Measurements from ENCODE around the gene COL7A1.

The COL7A1 gene

DNA sequence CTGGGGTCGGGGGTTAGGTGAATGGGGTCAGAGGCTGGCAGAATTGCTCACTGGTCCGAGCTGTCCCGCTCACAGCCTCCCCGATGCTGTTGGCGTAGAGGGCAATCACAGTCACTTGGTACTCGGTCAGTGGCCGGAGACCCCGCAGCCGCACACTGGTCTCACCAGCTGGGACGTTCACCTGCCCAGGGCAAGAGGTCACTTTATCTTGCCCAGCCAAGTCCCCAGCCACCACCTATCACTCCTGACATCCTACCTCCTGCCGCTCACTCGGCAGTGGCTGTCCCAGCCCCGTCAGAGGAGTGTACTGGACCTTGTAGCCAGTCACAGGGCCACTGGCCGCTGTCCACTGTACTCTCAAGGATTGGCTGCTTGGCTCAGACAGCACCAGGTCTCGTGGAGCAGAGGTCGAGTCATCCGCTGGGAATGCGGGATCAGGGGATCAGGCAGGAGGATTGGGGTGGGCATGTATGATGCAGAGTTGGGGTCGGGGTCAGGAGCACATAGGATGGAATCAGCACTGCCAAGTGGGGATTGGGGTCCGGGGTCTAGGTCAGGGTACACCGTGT is 2.5 kb downstream of the COL7A1 start:
- Histone ChIP-seq H2BK120ac (ENCODE audit: insufficient read depth, low read length, poor library complexity) (no peak overlapping the region), H2AK5ac (ENCODE audit: low read length) (no peak overlapping the region), H3K4me3 (ENCODE audit: low read depth, low read length) (peak overlapping the region; percentile 5), H3K23ac (ENCODE audit: low read length) (no peak overlapping the region), H2AFZ (ENCODE audit: insufficient read depth, low read length, poor library complexity) (no peak overlapping the region), H3K9me3 (ENCODE audit: insufficient read depth, low read depth, low read length) (peaks cover 4% of the 10 kb centered on the region), H3K79me1 (ENCODE audit: low read length) (peaks cover 28% of the 10 kb centered on the region), H3K36me3 (ENCODE audit: control insufficient read depth in 1 of 2, insufficient read depth in 2 of 2, low read length in 2 of 2) (peaks cover 33 to 42% of the 10 kb centered on the region in 2 experiments), H2BK5ac (ENCODE audit: low read depth, low read length, poor library complexity) (no peak overlapping the region), H4K8ac (ENCODE audit: low read depth, low read length) (no peak overlapping the region), H3K18ac (ENCODE audit: low read length) (no peak overlapping the region), H3K27ac (ENCODE audit: low read depth, low read length) (no peak overlapping the region), H3K27me3 (ENCODE audit: insufficient read depth, low read length) (no peaks in the 10 kb centered on the region), H3K4me1 (ENCODE audit: control insufficient read depth in 1 of 2, insufficient read depth in 2 of 2, low read length in 2 of 2) (peaks cover 34 to 35% of the 10 kb centered on the region in 2 experiments), H3K4me2 (ENCODE audit: low read length) (no peak overlapping the region), H3K14ac (ENCODE audit: low read length) (no peak overlapping the region), H2BK12ac (ENCODE audit: low read length) (no peak overlapping the region), H4K12ac (ENCODE audit: low read depth, low read length) (no peak overlapping the region), H3K4ac (ENCODE audit: low read depth, low read length) (no peak overlapping the region), H3K9ac (ENCODE audit: low read length) (no peak overlapping the region), H4K91ac (ENCODE audit: low read depth, low read length) (no peak overlapping the region), H3K79me2 (ENCODE audit: control insufficient read depth, insufficient read depth, low read length, poor library complexity) (peaks cover 9% of the 10 kb centered on the region)
- no CpG with 5 or more reads among the region's 21 CpGs for WGBS (ENCODE audit: extremely low coverage, insufficient coverage, insufficient read length)
- no peak for DNase-seq

DNA sequence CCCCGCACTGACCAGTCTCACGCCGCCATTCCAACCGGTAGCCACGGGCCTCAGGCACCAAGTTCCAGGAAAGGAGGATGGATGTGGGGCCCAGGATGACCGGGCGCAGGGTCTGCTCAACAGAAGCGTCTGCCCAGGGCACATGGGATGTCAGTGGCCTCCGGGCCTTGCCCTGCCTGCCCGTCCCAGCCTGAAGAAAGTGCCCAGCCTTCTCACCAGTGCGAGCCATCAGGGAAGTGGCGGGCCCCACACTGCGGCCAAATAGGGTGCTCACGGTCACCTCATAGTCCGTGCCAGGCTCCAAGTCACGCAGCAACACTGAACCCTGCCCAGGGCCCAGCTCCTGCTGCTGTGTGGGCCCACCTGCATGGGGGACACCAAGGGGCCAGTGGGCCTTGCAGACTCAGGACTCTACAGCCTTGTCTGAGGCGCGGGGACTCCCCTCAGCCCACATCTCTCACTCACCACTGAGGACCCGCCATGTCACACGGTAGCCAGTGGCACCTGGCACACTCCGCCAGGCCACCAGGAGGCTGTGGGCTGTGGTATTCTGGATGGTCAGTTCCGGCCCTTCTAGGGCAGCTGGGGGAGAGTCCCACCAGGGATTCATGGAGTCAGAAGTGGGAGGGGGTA is 3.1 kb downstream of the COL7A1 start:
- Histone ChIP-seq H3K27ac (ENCODE audit: low read depth, low read length) (no peak overlapping the region), H4K91ac (ENCODE audit: low read depth, low read length) (no peak overlapping the region), H2BK12ac (ENCODE audit: low read length) (no peak overlapping the region), H3K36me3 (ENCODE audit: control insufficient read depth in 1 of 2, insufficient read depth in 2 of 2, low read length in 2 of 2) (peaks cover 33 to 42% of the 10 kb centered on the region in 2 experiments), H3K23ac (ENCODE audit: low read length) (no peak overlapping the region), H4K8ac (ENCODE audit: low read depth, low read length) (no peak overlapping the region), H3K27me3 (ENCODE audit: insufficient read depth, low read length) (no peaks in the 10 kb centered on the region), H3K4me3 (ENCODE audit: low read depth, low read length) (no peak overlapping the region), H3K79me1 (ENCODE audit: low read length) (peaks cover 22% of the 10 kb centered on the region), H3K18ac (ENCODE audit: low read length) (no peak overlapping the region), H3K4ac (ENCODE audit: low read depth, low read length) (no peak overlapping the region), H2AK5ac (ENCODE audit: low read length) (no peak overlapping the region), H3K9ac (ENCODE audit: low read length) (no peak overlapping the region), H3K9me3 (ENCODE audit: insufficient read depth, low read depth, low read length) (peaks cover 4% of the 10 kb centered on the region), H2BK120ac (ENCODE audit: insufficient read depth, low read length, poor library complexity) (no peak overlapping the region), H2AFZ (ENCODE audit: insufficient read depth, low read length, poor library complexity) (no peak overlapping the region), H4K12ac (ENCODE audit: low read depth, low read length) (no peak overlapping the region), H3K14ac (ENCODE audit: low read length) (no peak overlapping the region), H3K79me2 (ENCODE audit: control insufficient read depth, insufficient read depth, low read length, poor library complexity) (peaks cover 5% of the 10 kb centered on the region), H3K4me2 (ENCODE audit: low read length) (no peak overlapping the region), H3K4me1 (ENCODE audit: control insufficient read depth in 1 of 2, insufficient read depth in 2 of 2, low read length in 2 of 2) (peaks cover 28 to 29% of the 10 kb centered on the region in 2 experiments), H2BK5ac (ENCODE audit: low read depth, low read length, poor library complexity) (no peak overlapping the region)
- whole genome bisulfite sequencing (ENCODE audit: extremely low coverage, insufficient coverage, insufficient read length): no CpG with 5 or more reads among the region's 22 CpGs
- DNase-seq: peak in 1 of 2 donors; percentile 2

DNA sequence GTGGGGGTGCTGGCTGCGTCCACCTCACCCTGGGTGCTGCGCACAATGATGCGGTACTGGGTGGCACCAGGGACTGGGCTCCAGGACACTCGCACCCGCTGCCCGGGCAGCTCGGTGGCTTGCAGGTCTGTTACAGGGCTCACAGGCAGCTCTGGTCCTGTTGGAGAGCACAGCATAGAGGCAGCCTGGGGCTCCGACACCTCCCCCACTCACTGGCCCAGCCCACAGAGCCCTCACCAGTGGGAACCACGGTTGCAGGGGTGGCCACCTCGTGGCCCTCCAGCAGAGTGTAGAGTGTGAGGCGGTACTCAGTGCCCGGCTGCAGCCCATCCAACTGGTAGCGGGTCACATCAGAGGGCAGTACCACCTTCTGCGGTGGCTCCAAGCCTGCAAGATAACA is 3.7 kb downstream of the COL7A1 start:
- Histone ChIP-seq H3K14ac (ENCODE audit: low read length) (no peak overlapping the region), H3K27me3 (ENCODE audit: insufficient read depth, low read length) (no peaks in the 10 kb centered on the region), H3K79me1 (ENCODE audit: low read length) (peaks cover 17% of the 10 kb centered on the region), H3K23ac (ENCODE audit: low read length) (no peak overlapping the region), H3K4me3 (ENCODE audit: low read depth, low read length) (no peak overlapping the region), H3K4me2 (ENCODE audit: low read length) (no peak overlapping the region), H4K8ac (ENCODE audit: low read depth, low read length) (no peak overlapping the region), H2BK12ac (ENCODE audit: low read length) (no peak overlapping the region), H2BK5ac (ENCODE audit: low read depth, low read length, poor library complexity) (no peak overlapping the region), H3K9ac (ENCODE audit: low read length) (no peak overlapping the region), H2BK120ac (ENCODE audit: insufficient read depth, low read length, poor library complexity) (no peak overlapping the region), H3K27ac (ENCODE audit: low read depth, low read length) (no peak overlapping the region), H3K4me1 (ENCODE audit: control insufficient read depth in 1 of 2, insufficient read depth in 2 of 2, low read length in 2 of 2) (peaks cover 22 to 23% of the 10 kb centered on the region in 2 experiments), H3K9me3 (ENCODE audit: insufficient read depth, low read depth, low read length) (peaks cover 4% of the 10 kb centered on the region), H3K4ac (ENCODE audit: low read depth, low read length) (no peak overlapping the region), H3K79me2 (ENCODE audit: control insufficient read depth, insufficient read depth, low read length, poor library complexity) (peaks cover under 1% of the 10 kb centered on the region), H3K36me3 (ENCODE audit: control insufficient read depth in 1 of 2, insufficient read depth in 2 of 2, low read length in 2 of 2) (peaks cover 34 to 44% of the 10 kb centered on the region in 2 experiments), H3K18ac (ENCODE audit: low read length) (no peak overlapping the region), H2AK5ac (ENCODE audit: low read length) (no peak overlapping the region), H4K91ac (ENCODE audit: low read depth, low read length) (no peak overlapping the region), H2AFZ (ENCODE audit: insufficient read depth, low read length, poor library complexity) (no peak overlapping the region), H4K12ac (ENCODE audit: low read depth, low read length) (no peak overlapping the region)
- WGBS (ENCODE audit: extremely low coverage, insufficient coverage, insufficient read length): no CpG with 5 or more reads among the region's 14 CpGs
- DNase-seq: no peak

DNA sequence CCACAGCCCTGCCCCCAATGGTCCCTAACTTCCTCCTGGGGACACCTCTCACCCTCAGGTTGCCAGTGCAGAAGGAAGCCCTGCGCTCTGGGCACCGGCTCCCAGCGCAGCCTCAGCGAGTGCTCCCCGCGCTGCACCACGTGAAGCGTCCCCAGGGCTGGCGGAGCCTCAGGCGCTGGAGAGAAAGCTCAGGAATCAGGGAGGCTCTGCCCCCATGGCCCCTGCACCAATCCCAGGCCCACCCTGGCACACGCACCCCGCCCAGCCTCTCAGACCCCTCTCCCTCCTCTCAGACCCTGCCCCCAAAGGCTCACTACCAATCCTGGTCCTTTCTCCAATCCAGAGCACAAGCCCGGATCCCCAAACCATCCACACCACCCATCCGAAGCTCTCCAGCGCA is 6.9 kb downstream of the COL7A1 start:
- H2BK120ac ChIP-seq (ENCODE audit: insufficient read depth, low read length, poor library complexity): no peak overlapping the region
- peaks cover 0 to 3% of the 10 kb centered on the region in 2 experiments for H3K4me1 ChIP-seq (ENCODE audit: control insufficient read depth in 1 of 2, insufficient read depth in 2 of 2, low read length in 2 of 2)
- no peak overlapping the region for H4K12ac ChIP-seq (ENCODE audit: low read depth, low read length)
- H3K4me3 ChIP-seq (ENCODE audit: low read depth, low read length): no peak overlapping the region
- H3K36me3 ChIP-seq (ENCODE audit: control insufficient read depth in 1 of 2, insufficient read depth in 2 of 2, low read length in 2 of 2): peaks cover 63 to 73% of the 10 kb centered on the region in 2 experiments
- H3K27ac ChIP-seq (ENCODE audit: low read depth, low read length): no peak overlapping the region
- no peak overlapping the region for H2AK5ac ChIP-seq (ENCODE audit: low read length)
- H3K9ac ChIP-seq (ENCODE audit: low read length): no peak overlapping the region
- H3K27me3 ChIP-seq (ENCODE audit: insufficient read depth, low read length): no peaks in the 10 kb centered on the region
- no peak overlapping the region for H3K14ac ChIP-seq (ENCODE audit: low read length)
- H3K23ac ChIP-seq (ENCODE audit: low read length): no peak overlapping the region
- no peak overlapping the region for H3K18ac ChIP-seq (ENCODE audit: low read length)
- H3K9me3 ChIP-seq (ENCODE audit: insufficient read depth, low read depth, low read length): peaks cover 4% of the 10 kb centered on the region
- no peak overlapping the region for H2BK12ac ChIP-seq (ENCODE audit: low read length)
- no peak overlapping the region for H4K8ac ChIP-seq (ENCODE audit: low read depth, low read length)
- H2BK5ac ChIP-seq (ENCODE audit: low read depth, low read length, poor library complexity): no peak overlapping the region
- no peak overlapping the region for H2AFZ ChIP-seq (ENCODE audit: insufficient read depth, low read length, poor library complexity)
- H4K91ac ChIP-seq (ENCODE audit: low read depth, low read length): no peak overlapping the region
- H3K4me2 ChIP-seq (ENCODE audit: low read length): no peak overlapping the region
- H3K4ac ChIP-seq (ENCODE audit: low read depth, low read length): no peak overlapping the region
- no CpG with 5 or more reads among the region's 15 CpGs for WGBS (ENCODE audit: extremely low coverage, insufficient coverage, insufficient read length)
- H3K79me2 ChIP-seq (ENCODE audit: control insufficient read depth, insufficient read depth, low read length, poor library complexity): no peaks in the 10 kb centered on the region
- no peak for DNase-seq
- no peaks in the 10 kb centered on the region for H3K79me1 ChIP-seq (ENCODE audit: low read length)
